CD4-positive, CD25-positive, alpha-beta regulatory T cell (primary cell): ENCODE data around the gene C10orf143. TPM values are rescaled to one million over a fixed set of nuclear protein-coding genes. Genes with fewer than 3 reads are reported as not detected.

Experiments used
- ATAC-seq, 2 donors: fragments of 150-1000 bp; cut with Tn5 transposase; one replicate each; pipeline ENCODE4 v1.10.0; 2021; ENCODE audit warnings: low read depth in 2 of 2, moderate number of reproducible peaks in 2 of 2, moderate library complexity in 1 of 2
- DNase-seq, 3 donors: peaks; one replicate each; pipeline versions ENCODE4 v3.0.0 to v3.0.0-alpha.2; 2012 to 2022; ENCODE audit warnings: mixed read lengths in 1 of 3
- H3K27ac ChIP-seq: one replicate; pipeline ENCODE4 v1.7.0; 2013; ENCODE audit warnings: mild to moderate bottlenecking, low read length; ENCODE audit not compliant: insufficient read depth, poor library complexity, severe bottlenecking
- H3K27me3 ChIP-seq: one replicate; pipeline ENCODE4 v1.7.0; 2013; ENCODE audit warnings: low read length; ENCODE audit not compliant: control insufficient read depth, insufficient read depth
- H3K36me3 ChIP-seq: one replicate; pipeline ENCODE4 v1.7.0; 2013; ENCODE audit warnings: mild to moderate bottlenecking, low read length, moderate library complexity; ENCODE audit not compliant: control insufficient read depth, insufficient read depth
- H3K4me1 ChIP-seq: 2 replicates; pipeline ENCODE4 v1.7.0; 2013; ENCODE audit warnings: mild to moderate bottlenecking, low read length; ENCODE audit not compliant: insufficient read depth, control insufficient read depth, poor library complexity, severe bottlenecking
- H3K4me3 ChIP-seq: one replicate; pipeline ENCODE4 v1.7.0; 2013; ENCODE audit warnings: low read depth, mild to moderate bottlenecking, low read length, moderate library complexity
- H3K9me3 ChIP-seq, 2 experiments: 1 replicate in 1 of 2; 2 replicates in 1 of 2; pipeline ENCODE4 v1.7.0; 2013; ENCODE audit warnings: low read length in 2 of 2, mild to moderate bottlenecking in 1 of 2, moderate library complexity in 1 of 2; ENCODE audit not compliant: control insufficient read depth in 2 of 2
- H3K27ac Mint-ChIP-seq, 3 donors: one replicate each; pipeline ENCODE4 v1.8.0; 2020 to 2022; ENCODE audit warnings: mild to moderate bottlenecking in 3 of 3, mixed read lengths in 3 of 3, moderate library complexity in 2 of 3
- H3K27me3 Mint-ChIP-seq: one replicate; pipeline ENCODE4 v1.8.0; 2022; ENCODE audit warnings: mild to moderate bottlenecking, mixed read lengths
- H3K36me3 Mint-ChIP-seq: one replicate; pipeline ENCODE4 v1.8.0; 2020; ENCODE audit warnings: mixed read lengths
- H3K4me1 Mint-ChIP-seq, 4 donors: one replicate each; pipeline ENCODE4 v1.8.0; 2020 to 2022; ENCODE audit warnings: mixed read lengths in 4 of 4, mild to moderate bottlenecking in 1 of 4
- H3K4me3 Mint-ChIP-seq, 4 donors: one replicate each; pipeline ENCODE4 v1.8.0; 2020 to 2022; ENCODE audit warnings: mild to moderate bottlenecking in 4 of 4, mixed read lengths in 4 of 4, moderate library complexity in 3 of 4
- H3K9me3 Mint-ChIP-seq, 7 donors: one replicate each; pipeline ENCODE4 v1.8.0; 2020 to 2022; ENCODE audit warnings: mixed read lengths in 7 of 7, mild to moderate bottlenecking in 3 of 7, moderate library complexity in 2 of 7
- polyA plus RNA-seq, 4 donors: library from polyadenylated mRNA; unstranded; fragments of 300-500 nt; fragmentation: Illumina TruSeq; gene quantifications; one replicate each; pipeline ENCODE4 v1.2.3, GENCODE V29; 2021
- total RNA-seq: library from RNA; stranded (reverse); gene quantifications from one replicate; pipeline ENCODE4 v1.2.3, GENCODE V29; 2022

Gene C10orf143
- total and polyA plus RNA-seq, 5 donors from 2014 or later: 7.7 to 28.9 (median 22.6) TPM

DNA sequence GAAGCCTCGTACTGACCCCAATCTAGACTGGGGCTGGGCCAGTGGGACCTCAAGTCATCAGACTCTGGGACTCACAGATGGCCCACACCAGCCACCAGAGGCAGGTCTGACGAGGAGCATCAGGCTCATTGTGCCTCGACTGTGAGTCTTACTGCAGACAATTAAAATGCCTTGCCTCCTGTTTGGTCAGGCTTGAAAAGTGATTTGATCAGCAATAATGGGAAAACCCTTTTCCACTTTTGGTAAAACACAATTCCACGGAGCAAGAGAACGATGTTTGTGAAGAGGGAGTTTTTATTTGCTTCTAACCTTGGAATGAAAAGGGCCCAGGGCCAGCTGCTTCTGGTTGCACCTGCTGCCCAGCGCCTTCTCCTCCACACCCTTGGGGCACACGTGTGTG, 43.9 kb downstream of the C10orf143 start:
- no peaks in the 10 kb centered on the region for H3K4me1 ChIP-seq
- no peak overlapping the region for H3K27ac ChIP-seq
- H3K4me1 Mint-ChIP-seq: peaks cover 0 to 4% (median 1%) of the 10 kb centered on the region in 4 donors
- no peak overlapping the region for H3K4me3 Mint-ChIP-seq
- no peak overlapping the region for H3K4me3 ChIP-seq
- no peaks in the 10 kb centered on the region for H3K9me3 ChIP-seq
- no peaks in the 10 kb centered on the region for H3K9me3 Mint-ChIP-seq
- ATAC-seq: no peak
- H3K36me3 ChIP-seq: no peaks in the 10 kb centered on the region
- peak overlapping the region in 2 of 3 donors; percentile 21 to 53 for H3K27ac Mint-ChIP-seq
- DNase-seq: no peak
- no peaks in the 10 kb centered on the region for H3K27me3 ChIP-seq
- no peaks in the 10 kb centered on the region for H3K27me3 Mint-ChIP-seq
- H3K36me3 Mint-ChIP-seq: peaks cover 26% of the 10 kb centered on the region

DNA sequence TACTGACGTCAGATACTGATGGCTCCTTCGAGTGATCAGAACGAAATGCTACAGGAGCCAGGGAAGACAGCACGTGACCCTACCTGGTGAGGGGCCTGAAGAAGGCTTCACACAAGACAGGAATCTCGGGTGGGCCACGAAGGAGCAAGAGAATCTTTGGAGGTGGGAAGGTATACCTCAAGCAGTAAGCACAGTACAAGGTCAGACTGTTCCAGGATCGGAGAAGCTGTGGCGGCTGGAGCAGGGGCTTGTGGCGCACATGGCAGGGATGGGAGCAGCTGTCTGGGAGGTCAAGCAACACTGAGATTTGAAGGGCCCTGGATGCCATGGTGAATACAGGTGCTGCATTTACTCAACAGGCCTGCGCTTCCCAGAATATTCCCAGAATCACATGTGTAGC, 45.4 kb downstream of the C10orf143 start:
- H3K4me3 ChIP-seq: no peak overlapping the region
- Mint-ChIP-seq H3K27me3 (no peaks in the 10 kb centered on the region), H3K36me3 (peaks cover 26% of the 10 kb centered on the region), H3K9me3 (no peaks in the 10 kb centered on the region), H3K4me1 (peaks cover 0 to 4% (median 1%) of the 10 kb centered on the region in 4 donors), H3K4me3 (no peak overlapping the region), H3K27ac (peak overlapping the region in 1 of 3 donors; percentile 60)
- no peak overlapping the region for H3K27ac ChIP-seq
- ATAC-seq: no peak
- H3K27me3 ChIP-seq: no peaks in the 10 kb centered on the region
- no peak for DNase-seq
- H3K36me3 ChIP-seq: no peaks in the 10 kb centered on the region
- no peaks in the 10 kb centered on the region for H3K9me3 ChIP-seq
- H3K4me1 ChIP-seq: no peaks in the 10 kb centered on the region

DNA sequence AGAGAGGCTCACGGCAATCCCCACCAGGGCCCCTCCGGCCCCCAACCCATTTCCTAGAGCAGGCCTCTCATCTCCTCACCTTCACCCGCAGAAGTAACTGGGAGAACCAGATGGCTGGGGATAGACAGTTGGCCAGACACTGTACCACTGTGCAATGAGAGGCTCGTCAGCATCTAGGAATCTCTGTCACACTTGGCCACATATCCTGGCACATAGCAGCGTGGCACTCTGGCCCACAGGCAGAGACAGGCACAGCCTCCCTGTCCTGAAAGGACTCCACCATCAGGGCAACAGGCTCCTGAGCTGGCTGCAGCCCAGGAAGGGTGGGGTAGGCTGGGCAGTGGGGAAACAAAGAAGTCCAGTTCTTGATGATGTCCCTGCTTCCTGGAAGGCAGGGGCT, 45.8 kb downstream of the C10orf143 start:
- H3K36me3 ChIP-seq: no peaks in the 10 kb centered on the region
- H3K27ac ChIP-seq: no peak overlapping the region
- no peaks in the 10 kb centered on the region for H3K4me1 ChIP-seq
- H3K9me3 ChIP-seq: no peaks in the 10 kb centered on the region
- ATAC-seq (no peak), DNase-seq (no peak)
- Mint-ChIP-seq H3K4me1 (peaks cover 0 to 4% (median 1%) of the 10 kb centered on the region in 4 donors), H3K27ac (peak overlapping the region in 1 of 3 donors; percentile 60), H3K36me3 (peaks cover 26% of the 10 kb centered on the region), H3K9me3 (no peaks in the 10 kb centered on the region), H3K27me3 (no peaks in the 10 kb centered on the region), H3K4me3 (no peak overlapping the region)
- H3K4me3 ChIP-seq: no peak overlapping the region
- H3K27me3 ChIP-seq: no peaks in the 10 kb centered on the region

DNA sequence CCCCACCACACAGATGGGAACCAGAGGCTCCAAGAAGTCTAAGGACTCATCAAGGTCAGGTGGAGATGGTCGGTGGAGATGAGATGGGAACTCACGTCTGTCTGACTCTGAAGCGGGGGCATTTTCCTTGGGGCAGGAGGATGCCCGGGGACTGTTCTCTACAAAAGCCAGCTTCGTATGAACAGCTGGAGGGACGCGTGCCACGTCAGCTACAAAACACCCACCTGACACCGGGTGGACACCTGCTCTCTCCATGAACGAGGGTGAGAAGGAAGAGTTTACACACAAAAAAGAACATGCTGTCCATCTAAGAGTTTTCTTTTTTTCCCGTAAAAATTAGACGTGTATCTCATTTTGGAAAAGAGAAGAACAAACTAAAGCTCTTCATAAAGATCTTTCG, 47.7 kb downstream of the C10orf143 start:
- H3K36me3 Mint-ChIP-seq: peaks cover 26% of the 10 kb centered on the region
- ATAC-seq (no peak), DNase-seq (no peak)
- no peaks in the 10 kb centered on the region for H3K9me3 ChIP-seq
- no peaks in the 10 kb centered on the region for H3K9me3 Mint-ChIP-seq
- H3K4me3 ChIP-seq: no peak overlapping the region
- H3K27ac Mint-ChIP-seq: no peak overlapping the region
- no peaks in the 10 kb centered on the region for H3K4me1 ChIP-seq
- no peaks in the 10 kb centered on the region for H3K27me3 Mint-ChIP-seq
- no peaks in the 10 kb centered on the region for H3K27me3 ChIP-seq
- no peak overlapping the region for H3K27ac ChIP-seq
- H3K36me3 ChIP-seq: no peaks in the 10 kb centered on the region
- no peak overlapping the region for H3K4me3 Mint-ChIP-seq
- H3K4me1 Mint-ChIP-seq: peaks cover 0 to 9% (median 1%) of the 10 kb centered on the region in 4 donors

DNA sequence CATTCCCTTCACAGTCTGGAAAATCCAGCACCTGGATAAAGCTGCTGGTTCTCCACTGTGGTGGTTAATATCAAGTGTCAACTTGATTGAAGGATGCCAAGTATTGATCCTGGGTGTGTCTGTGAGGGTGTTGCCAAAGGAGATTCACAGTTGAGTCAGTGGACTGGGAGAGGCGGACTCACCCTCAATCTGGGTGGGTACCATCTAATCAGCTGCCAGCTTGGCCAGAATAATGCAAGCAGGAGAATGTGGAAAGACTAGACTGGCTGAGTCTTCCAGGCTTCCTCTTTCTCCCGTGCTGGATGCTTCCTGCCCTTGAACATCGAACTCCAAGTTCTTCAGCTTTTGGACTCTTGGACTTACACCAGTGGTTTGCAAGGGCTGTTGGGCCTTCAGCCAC, 48.4 kb downstream of the C10orf143 start:
- Mint-ChIP-seq H3K36me3 (peaks cover 23% of the 10 kb centered on the region), H3K27me3 (no peaks in the 10 kb centered on the region), H3K4me1 (peaks cover 0 to 9% (median 0%) of the 10 kb centered on the region in 4 donors), H3K27ac (no peak overlapping the region), H3K9me3 (no peaks in the 10 kb centered on the region), H3K4me3 (no peak overlapping the region)
- no peak overlapping the region for H3K4me3 ChIP-seq
- no peaks in the 10 kb centered on the region for H3K9me3 ChIP-seq
- H3K4me1 ChIP-seq: no peaks in the 10 kb centered on the region
- ATAC-seq (no peak), DNase-seq (no peak)
- no peak overlapping the region for H3K27ac ChIP-seq
- H3K36me3 ChIP-seq: no peaks in the 10 kb centered on the region
- H3K27me3 ChIP-seq: no peaks in the 10 kb centered on the region

DNA sequence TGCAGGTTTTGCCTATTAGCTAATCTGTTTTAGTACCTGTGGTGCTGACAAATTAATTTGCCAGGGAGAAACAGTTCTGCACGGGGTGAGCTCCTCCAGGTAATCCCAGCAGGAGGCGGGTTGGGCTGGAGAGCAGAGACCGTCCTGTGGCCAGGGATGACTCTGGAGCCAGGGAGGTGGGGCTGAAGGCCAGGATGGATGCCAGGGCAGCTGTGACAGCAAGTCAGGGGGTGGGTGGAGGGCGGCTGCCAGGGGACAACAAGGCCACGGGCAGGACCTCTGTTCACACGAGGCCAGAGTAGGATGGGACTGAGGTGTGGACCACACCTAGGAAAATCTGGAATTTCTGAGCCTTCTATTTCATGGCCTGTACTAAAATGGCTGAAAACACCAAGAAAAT, 48.9 kb downstream of the C10orf143 start:
- H3K27ac Mint-ChIP-seq: no peak overlapping the region
- ATAC-seq (no peak), DNase-seq (no peak)
- Histone ChIP-seq H3K36me3 (no peaks in the 10 kb centered on the region), H3K4me3 (no peak overlapping the region), H3K27me3 (no peaks in the 10 kb centered on the region), H3K9me3 (no peaks in the 10 kb centered on the region), H3K4me1 (no peaks in the 10 kb centered on the region), H3K27ac (no peak overlapping the region)
- peaks cover 0 to 9% (median 0%) of the 10 kb centered on the region in 4 donors for H3K4me1 Mint-ChIP-seq
- H3K27me3 Mint-ChIP-seq: peaks cover 3% of the 10 kb centered on the region
- no peak overlapping the region for H3K4me3 Mint-ChIP-seq
- H3K9me3 Mint-ChIP-seq: no peaks in the 10 kb centered on the region
- H3K36me3 Mint-ChIP-seq: peaks cover 24% of the 10 kb centered on the region

DNA sequence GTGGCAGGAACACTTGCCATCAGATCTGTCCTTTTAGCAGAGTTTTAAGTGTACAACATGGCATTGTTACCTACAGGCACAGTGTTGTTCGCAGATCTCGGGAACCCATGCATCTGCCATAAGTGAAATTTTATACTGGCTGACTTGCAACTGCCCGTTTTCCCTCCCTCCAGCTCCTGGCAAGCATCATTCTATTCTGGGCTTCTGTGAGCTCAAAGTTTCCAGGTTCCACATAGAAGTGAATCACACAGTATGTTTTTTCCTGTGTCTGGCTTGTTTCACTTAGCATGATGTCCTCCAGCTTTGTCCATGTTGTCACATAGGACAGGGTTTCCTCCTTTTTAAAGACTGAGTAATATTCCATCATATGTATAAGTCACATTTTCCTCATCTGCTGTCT, 56.6 kb downstream of the C10orf143 start:
- peaks cover 3% of the 10 kb centered on the region for H3K27me3 ChIP-seq
- H3K4me3 ChIP-seq: no peak overlapping the region
- DNase-seq: no peak
- Mint-ChIP-seq H3K4me1 (peaks cover 0 to 3% (median 0%) of the 10 kb centered on the region in 4 donors), H3K27me3 (peaks cover 4% of the 10 kb centered on the region), H3K4me3 (no peak overlapping the region), H3K36me3 (peaks cover 3% of the 10 kb centered on the region), H3K27ac (no peak overlapping the region), H3K9me3 (peaks cover 0 to 2% (median 0%) of the 10 kb centered on the region in 7 donors)
- no peaks in the 10 kb centered on the region for H3K4me1 ChIP-seq
- H3K27ac ChIP-seq: no peak overlapping the region
- no peak for ATAC-seq
- H3K9me3 ChIP-seq: no peaks in the 10 kb centered on the region
- H3K36me3 ChIP-seq: no peaks in the 10 kb centered on the region

DNA sequence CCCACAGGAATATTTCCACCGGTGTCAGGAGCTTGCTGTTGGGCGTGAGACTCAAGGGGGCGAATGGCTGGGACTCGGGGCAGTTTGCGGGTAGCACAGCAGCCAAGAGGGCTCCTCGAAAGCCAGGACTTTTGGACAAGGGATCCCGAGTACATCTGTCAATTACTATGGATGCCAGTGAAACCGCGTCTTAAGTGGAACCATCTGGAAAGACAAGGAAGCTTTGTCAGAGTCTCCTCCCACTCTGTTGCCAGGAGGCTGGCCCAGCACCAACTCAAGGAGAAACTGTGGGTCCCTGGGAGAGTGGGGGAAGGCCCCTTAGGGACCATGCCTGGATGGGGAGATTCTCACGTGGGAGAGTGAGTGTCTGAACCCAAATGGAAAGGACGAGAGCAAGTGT, 57.1 kb downstream of the C10orf143 start:
- Mint-ChIP-seq H3K9me3 (peaks cover 0 to 2% (median 0%) of the 10 kb centered on the region in 7 donors), H3K36me3 (peaks cover 3% of the 10 kb centered on the region), H3K27me3 (peaks cover 4% of the 10 kb centered on the region), H3K4me3 (no peak overlapping the region), H3K4me1 (no peaks in the 10 kb centered on the region), H3K27ac (no peak overlapping the region)
- H3K27ac ChIP-seq: no peak overlapping the region
- ATAC-seq (no peak), DNase-seq (no peak)
- H3K4me1 ChIP-seq: no peaks in the 10 kb centered on the region
- H3K9me3 ChIP-seq: no peaks in the 10 kb centered on the region
- peaks cover 3% of the 10 kb centered on the region for H3K27me3 ChIP-seq
- no peaks in the 10 kb centered on the region for H3K36me3 ChIP-seq
- H3K4me3 ChIP-seq: no peak overlapping the region
